PFSK-1 (cell line): ENCODE measurements around the gene BCAS1.

Experiments used
- FOXP2 ChIP-seq: optimal IDR thresholded peaks from 2 replicates; pipeline ENCODE3; 2011; ENCODE audit warnings: borderline replicate concordance, control low read depth, inconsistent platforms; ENCODE audit not compliant: insufficient read depth; ENCODE audit errors: extremely low read length, extremely low read depth
- POLR2AphosphoS5 ChIP-seq: IDR thresholded peaks from 2 replicates; pipeline ENCODE4 v1.6.1; 2012; ENCODE audit warnings: low read depth, mild to moderate bottlenecking, control low read depth, low read length, moderate library complexity
- SIN3A ChIP-seq: IDR thresholded peaks from 2 replicates; pipeline ENCODE4 v1.6.1; 2012; ENCODE audit warnings: mild to moderate bottlenecking, low read length, moderate library complexity, borderline replicate concordance; ENCODE audit not compliant: insufficient read depth
- TAF1 ChIP-seq: IDR thresholded peaks from 2 replicates; pipeline ENCODE4 v1.6.1; 2012; ENCODE audit warnings: low read length, control low read depth, borderline replicate concordance; ENCODE audit not compliant: insufficient read depth
- TF ChIP-seq, protein P1 (sequence below), 2 experiments: IDR thresholded peaks; 2 replicates each; pipeline versions ENCODE4 v1.6.1 to v1.8.0; 2011 to 2012; ENCODE audit warnings: low read depth in 2 of 2, low read length in 2 of 2, control low read depth in 1 of 2, inconsistent platforms in 1 of 2, mild to moderate bottlenecking in 1 of 2, moderate library complexity in 1 of 2; ENCODE audit not compliant: insufficient read depth in 1 of 2

The BCAS1 gene

GRCh38 chr20:54047048-54047447 lies 23.3 kb downstream of the BCAS1 start:
- no peak for TF ChIP-seq POLR2AphosphoS5
- TF ChIP-seq SIN3A = no peak
- TF ChIP-seq, protein P1, sequence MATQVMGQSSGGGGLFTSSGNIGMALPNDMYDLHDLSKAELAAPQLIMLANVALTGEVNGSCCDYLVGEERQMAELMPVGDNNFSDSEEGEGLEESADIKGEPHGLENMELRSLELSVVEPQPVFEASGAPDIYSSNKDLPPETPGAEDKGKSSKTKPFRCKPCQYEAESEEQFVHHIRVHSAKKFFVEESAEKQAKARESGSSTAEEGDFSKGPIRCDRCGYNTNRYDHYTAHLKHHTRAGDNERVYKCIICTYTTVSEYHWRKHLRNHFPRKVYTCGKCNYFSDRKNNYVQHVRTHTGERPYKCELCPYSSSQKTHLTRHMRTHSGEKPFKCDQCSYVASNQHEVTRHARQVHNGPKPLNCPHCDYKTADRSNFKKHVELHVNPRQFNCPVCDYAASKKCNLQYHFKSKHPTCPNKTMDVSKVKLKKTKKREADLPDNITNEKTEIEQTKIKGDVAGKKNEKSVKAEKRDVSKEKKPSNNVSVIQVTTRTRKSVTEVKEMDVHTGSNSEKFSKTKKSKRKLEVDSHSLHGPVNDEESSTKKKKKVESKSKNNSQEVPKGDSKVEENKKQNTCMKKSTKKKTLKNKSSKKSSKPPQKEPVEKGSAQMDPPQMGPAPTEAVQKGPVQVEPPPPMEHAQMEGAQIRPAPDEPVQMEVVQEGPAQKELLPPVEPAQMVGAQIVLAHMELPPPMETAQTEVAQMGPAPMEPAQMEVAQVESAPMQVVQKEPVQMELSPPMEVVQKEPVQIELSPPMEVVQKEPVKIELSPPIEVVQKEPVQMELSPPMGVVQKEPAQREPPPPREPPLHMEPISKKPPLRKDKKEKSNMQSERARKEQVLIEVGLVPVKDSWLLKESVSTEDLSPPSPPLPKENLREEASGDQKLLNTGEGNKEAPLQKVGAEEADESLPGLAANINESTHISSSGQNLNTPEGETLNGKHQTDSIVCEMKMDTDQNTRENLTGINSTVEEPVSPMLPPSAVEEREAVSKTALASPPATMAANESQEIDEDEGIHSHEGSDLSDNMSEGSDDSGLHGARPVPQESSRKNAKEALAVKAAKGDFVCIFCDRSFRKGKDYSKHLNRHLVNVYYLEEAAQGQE (IDR thresholded peaks at IDR 0.05; ENCODE audit: insufficient read depth in 1 of 2, low read depth in 2 of 2, low read length in 2 of 2) = no peak
- TF ChIP-seq FOXP2 = no peak
- no peak for TF ChIP-seq TAF1

GRCh38 chr20:54044156-54044555 lies 26.2 kb downstream of the BCAS1 start:
- TF ChIP-seq FOXP2 (no peak), POLR2AphosphoS5 (no peak), SIN3A (no peak), TAF1 (no peak)
- TF ChIP-seq, protein P1 (IDR thresholded peaks at IDR 0.05; ENCODE audit: insufficient read depth in 1 of 2, low read depth in 2 of 2, low read length in 2 of 2) = no peak

- TF ChIP-seq, protein P1 (IDR thresholded peaks at IDR 0.05; ENCODE audit: insufficient read depth in 1 of 2, low read depth in 2 of 2, low read length in 2 of 2) = no peak
- TF ChIP-seq SIN3A = no peak
- no peak for TF ChIP-seq FOXP2
- no peak for TF ChIP-seq POLR2AphosphoS5
- TF ChIP-seq TAF1 = no peak
Observed at GRCh38 chr20:54043076-54043967, 27.1 kb downstream of the BCAS1 start.

- no peak for TF ChIP-seq POLR2AphosphoS5
- TF ChIP-seq, protein P1 (IDR thresholded peaks at IDR 0.05; ENCODE audit: insufficient read depth in 1 of 2, low read depth in 2 of 2, low read length in 2 of 2) = no peak
Observed at GRCh38 chr20:54042021-54042420, 28.4 kb downstream of the BCAS1 start.

DNA sequence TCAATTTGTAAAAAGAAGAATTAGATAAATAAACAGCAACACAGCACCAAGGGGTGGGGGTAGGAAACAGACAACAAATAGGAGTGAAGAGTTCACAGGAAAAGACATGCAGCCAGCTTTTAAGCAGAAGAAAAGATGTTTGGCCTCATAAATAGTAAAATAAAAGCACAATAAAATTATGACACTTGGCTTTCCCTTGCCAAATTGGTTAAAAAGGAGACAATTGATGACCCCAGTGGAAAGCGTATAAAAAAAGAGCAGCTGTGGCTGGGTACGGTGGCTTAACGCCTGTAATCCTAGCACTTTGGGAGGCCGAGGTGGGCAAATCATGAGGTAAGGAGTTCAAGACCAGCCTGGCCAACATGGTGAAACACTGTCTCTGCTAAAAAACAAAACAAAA lies 29.1 kb downstream of the BCAS1 start:
- TF ChIP-seq POLR2AphosphoS5 (no peak), TAF1 (no peak), FOXP2 (no peak), SIN3A (no peak)
- TF ChIP-seq, protein P1 (IDR thresholded peaks at IDR 0.05; ENCODE audit: insufficient read depth in 1 of 2, low read depth in 2 of 2, low read length in 2 of 2) = no peak
